Stomach (tissue), 9 donors: ENCODE results near the gene PPP1R9A. TPM values are rescaled to one million over a fixed set of nuclear protein-coding genes. Genes with fewer than 3 reads are reported as not detected.

Experiments used
- DNase-seq, 2 donors: peaks; one replicate each; pipeline versions ENCODE4 v3.0.0 to v3.0.0-alpha.2; 2013 to 2019
- H3K27ac ChIP-seq, 5 donors: fragments of 200-600 bp in 4 of 5; sonication (generic) in 4 of 5; one replicate each; pipeline ENCODE4 v1.5.1; 2013 to 2019; ENCODE audit warnings: mild to moderate bottlenecking in 1 of 5, moderate library complexity in 1 of 5
- H3K27me3 ChIP-seq, 3 donors: fragments of 200-600 bp; sonication (generic); one replicate each; pipeline ENCODE4 v1.5.1; 2017 to 2019; ENCODE audit warnings: mixed run types in 1 of 3
- H3K36me3 ChIP-seq, 4 donors: fragments of 200-600 bp; sonication (generic); 1 replicate in 3 of 4; 2 replicates in 1 of 4; pipeline ENCODE4 v1.5.1; 2016 to 2019
- H3K4me1 ChIP-seq, 4 donors: fragments of 200-600 bp; sonication (generic); one replicate each; pipeline ENCODE4 v1.5.1; 2016 to 2019
- H3K4me3 ChIP-seq, 4 donors: fragments of 200-600 bp; sonication (generic) in 3 of 4; one replicate each; pipeline ENCODE4 v1.5.1; 2016 to 2019; ENCODE audit warnings: mild to moderate bottlenecking in 1 of 4
- H3K9me3 ChIP-seq, 4 donors: fragments of 200-600 bp; sonication (generic); one replicate each; pipeline ENCODE4 v1.5.1; 2016 to 2019
- CTCF ChIP-seq, 7 experiments: fragments of 450-650 bp in 4 of 7; fragments of 200-600 bp in 3 of 7; sonication (generic) in 3 of 7; IDR thresholded peaks; one replicate each; pipeline ENCODE4 v1.5.1; 2016 to 2019; ENCODE audit warnings: antibody characterized with exemption in 7 of 7, control low read depth in 2 of 7, mild to moderate bottlenecking in 1 of 7
- EP300 ChIP-seq: sonication (generic); formaldehyde crosslinking; IDR thresholded peaks from one replicate; pipeline ENCODE4 v1.6.1; 2017; ENCODE audit warnings: antibody characterized with exemption
- POLR2A ChIP-seq, 4 donors: fragments of 450-650 bp; IDR thresholded peaks; one replicate each; pipeline ENCODE4 v1.6.1; 2016; ENCODE audit warnings: antibody characterized with exemption in 4 of 4, control low read depth in 2 of 4, mild to moderate bottlenecking in 1 of 4, moderate library complexity in 1 of 4
- POLR2AphosphoS5 ChIP-seq, 3 donors: sonication (generic); formaldehyde crosslinking; IDR thresholded peaks; one replicate each; pipeline ENCODE4 v1.6.1; 2016; ENCODE audit warnings: antibody characterized with exemption in 3 of 3
- WGBS, 5 donors: extraction: QIAGEN DNeasy Blood & Tissue Kit in 3 of 5; methylation state at CpG; one replicate each; pipeline versions ENCODE4 v1.1.5 to v1.1.7; 2013 to 2018; 5-methylcytosine and 5-hydroxymethylcytosine counted together
- intact Hi-C: fragments of 100-400 bp; cut with DNase I; formaldehyde crosslinking; loops from one replicate; pipeline ENCODE4 v1.15.1; 2023; ENCODE audit warnings: low total_unique reads
- polyA plus RNA-seq, 3 donors: library from polyadenylated mRNA; stranded (reverse); fragments of 200-250 nt; gene quantifications; one replicate each; pipeline ENCODE4 v1.2.3, GENCODE V29; 2013
- total RNA-seq, 5 donors: library from RNA; depleted of rRNA; stranded (reverse); fragments of >200 nt; gene quantifications; one replicate each; pipeline versions ENCODE4 v1.1.0 to v1.2.3, GENCODE V29; 2014 to 2016
- donor health status: healthy with polysubstance abuse.
- donor health status: Bipolar disorder and iron deficiency.
- donor health status: healthy.

PPP1R9A gene
- total and polyA plus RNA-seq, 8 donors, result 1.4 to 37.1 (median 12.5) TPM

GRCh38 chr7:95132500-95132899, 225.1 kb downstream of the PPP1R9A start:
- TF ChIP-seq EP300, result no peak
- TF ChIP-seq POLR2AphosphoS5 (IDR thresholded peaks at IDR 0.05), result no peak
- no peak for TF ChIP-seq POLR2A (IDR thresholded peaks at IDR 0.05)
- TF ChIP-seq CTCF (IDR thresholded peaks at IDR 0.05), result no peak
- no peak overlapping the region for H3K27ac ChIP-seq
- peaks cover 0 to 6% (median 0%) of the 10 kb centered on the region in 4 donors for H3K36me3 ChIP-seq
- DNase-seq, result no peak
- WGBS, 5 donors, result 90 to 100% (median 92%) methylated on average over 10 to 11 of the region's 11 CpGs
- no peaks in the 10 kb centered on the region for H3K27me3 ChIP-seq
- H3K4me3 ChIP-seq, result no peak overlapping the region
- H3K4me1 ChIP-seq, result no peaks in the 10 kb centered on the region
- peaks cover 0 to 3% (median 0%) of the 10 kb centered on the region in 4 donors for H3K9me3 ChIP-seq
- intact Hi-C loops, result no loop called here

GRCh38 chr7:95139922-95140321, 232.5 kb downstream of the PPP1R9A start:
- no peak overlapping the region for H3K27ac ChIP-seq
- H3K36me3 ChIP-seq, result no peaks in the 10 kb centered on the region
- TF ChIP-seq POLR2AphosphoS5 (IDR thresholded peaks at IDR 0.05) (no peak), EP300 (no peak), CTCF (IDR thresholded peaks at IDR 0.05) (no peak), POLR2A (IDR thresholded peaks at IDR 0.05) (no peak)
- no peaks in the 10 kb centered on the region for H3K9me3 ChIP-seq
- no peaks in the 10 kb centered on the region for H3K4me1 ChIP-seq
- intact Hi-C loops, result no loop called here
- no peak overlapping the region for H3K4me3 ChIP-seq
- 93 to 100% (median 97%) methylated on average over 1 of the region's 1 CpG for whole genome bisulfite sequencing, 5 donors
- no peak for DNase-seq
- H3K27me3 ChIP-seq, result no peaks in the 10 kb centered on the region

GRCh38 chr7:95141755-95142154, 234.4 kb downstream of the PPP1R9A start:
- Histone ChIP-seq H3K9me3 (no peaks in the 10 kb centered on the region), H3K27me3 (no peaks in the 10 kb centered on the region), H3K4me1 (no peaks in the 10 kb centered on the region), H3K4me3 (no peak overlapping the region), H3K27ac (no peak overlapping the region), H3K36me3 (no peaks in the 10 kb centered on the region)
- 85 to 97% (median 95%) methylated on average over 2 of the region's 2 CpGs for WGBS, 5 donors
- DNase-seq, result no peak
- TF ChIP-seq POLR2A (IDR thresholded peaks at IDR 0.05) (no peak), CTCF (IDR thresholded peaks at IDR 0.05) (no peak), EP300 (no peak), POLR2AphosphoS5 (IDR thresholded peaks at IDR 0.05) (no peak)
- intact Hi-C loops, result no loop called here

- WGBS, 5 donors, result 94 to 98% (median 96%) methylated on average over 4 of the region's 4 CpGs
- Histone ChIP-seq H3K27ac (no peak overlapping the region), H3K36me3 (no peaks in the 10 kb centered on the region), H3K4me3 (no peak overlapping the region), H3K4me1 (no peaks in the 10 kb centered on the region), H3K27me3 (no peaks in the 10 kb centered on the region), H3K9me3 (peaks cover 0 to 4% (median 0%) of the 10 kb centered on the region in 4 donors)
- no peak for TF ChIP-seq EP300
- TF ChIP-seq POLR2AphosphoS5 (IDR thresholded peaks at IDR 0.05), result no peak
- TF ChIP-seq POLR2A (IDR thresholded peaks at IDR 0.05), result no peak
- no peak for TF ChIP-seq CTCF (IDR thresholded peaks at IDR 0.05)
- DNase-seq, result no peak
- intact Hi-C loops, result no loop called here
Measured at GRCh38 chr7:95144256-95144655, 236.9 kb downstream of the PPP1R9A start.
